ENCODE data around the gene RMND1.

The RMND1 gene

DNA sequence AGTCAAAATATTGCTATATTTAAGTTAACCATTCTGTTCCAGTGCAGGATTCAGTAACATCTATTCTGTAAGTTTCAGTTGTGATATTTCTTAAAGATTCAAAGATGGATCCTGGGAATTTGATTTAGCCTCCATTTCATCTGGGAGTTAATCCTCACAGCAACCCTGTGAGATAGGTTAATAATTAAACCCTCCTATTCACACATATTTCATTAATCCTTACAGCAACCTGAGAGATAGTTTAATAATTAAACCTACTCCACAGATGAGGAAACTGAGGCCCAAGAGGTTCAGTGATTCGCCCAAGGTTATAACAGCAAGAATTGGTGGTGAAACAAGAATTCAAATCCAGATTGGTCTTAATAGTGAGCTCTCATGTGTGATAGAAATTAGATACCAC is 49.7 kb downstream of the RMND1 start:
- peaks cover 35% of the 10 kb centered on the region for H4K20me1 ChIP-seq (ENCODE audit: control insufficient read depth, insufficient read depth, low read depth, low read length)
- H3K4me2 ChIP-seq (ENCODE audit: low read length): no peak overlapping the region
- peaks cover 13% of the 10 kb centered on the region for H3K4me1 ChIP-seq (ENCODE audit: control insufficient read depth, low read length)
- H3K79me2 ChIP-seq (ENCODE audit: control insufficient read depth, low read length): peaks cover 90% of the 10 kb centered on the region
- no peaks in the 10 kb centered on the region for H3K9me3 ChIP-seq (ENCODE audit: control insufficient read depth, insufficient read depth, low read length)
- H3K4me3 ChIP-seq (ENCODE audit: low read length): no peak overlapping the region
- no peak overlapping the region for H3K27ac ChIP-seq (ENCODE audit: low read depth, low read length)
- H3K36me3 ChIP-seq (ENCODE audit: control insufficient read depth, low read length): peaks cover 77% of the 10 kb centered on the region
- H3K27me3 ChIP-seq (ENCODE audit: control insufficient read depth, low read length): no peaks in the 10 kb centered on the region
- no peaks in the 10 kb centered on the region for H3K9me2 ChIP-seq (replicated peaks; ENCODE audit: control insufficient read depth, low read length)
- no peak for TF ChIP-seq EZH2phosphoT487 (IDR thresholded peaks at IDR 0.05; ENCODE audit: borderline replicate concordance, low read length)
- no peak for TF ChIP-seq CTCF (IDR thresholded peaks at IDR 0.05; ENCODE audit: low read depth, low read length, poor library complexity, severe bottlenecking)
- peaks cover 19% of the 10 kb centered on the region for H3F3A ChIP-seq (ENCODE audit: control insufficient read depth, insufficient read depth)

DNA sequence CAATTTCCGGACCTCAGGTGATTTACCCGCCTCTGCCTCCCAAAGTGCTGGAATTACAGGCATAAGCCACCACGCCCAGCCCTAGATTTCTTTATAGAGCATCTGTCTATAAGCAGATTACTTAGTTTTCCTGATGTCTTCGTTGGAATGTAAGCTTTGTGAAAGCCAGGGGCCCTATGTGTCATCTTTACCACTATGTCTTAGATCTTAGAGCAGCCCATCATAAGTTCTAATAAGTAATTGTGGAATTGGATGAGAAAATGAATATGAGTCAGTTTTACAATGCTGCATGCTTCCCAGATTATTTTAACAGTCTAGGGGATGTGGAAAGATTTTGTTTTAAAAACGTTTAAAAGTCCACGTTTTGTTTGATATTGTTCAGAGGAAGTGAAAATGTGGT is 51.5 kb downstream of the RMND1 start:
- H3K4me1 ChIP-seq (ENCODE audit: control insufficient read depth, low read length): peaks cover 24% of the 10 kb centered on the region
- H3K27me3 ChIP-seq (ENCODE audit: control insufficient read depth, low read length): no peaks in the 10 kb centered on the region
- H4K20me1 ChIP-seq (ENCODE audit: control insufficient read depth, insufficient read depth, low read depth, low read length): peaks cover 30% of the 10 kb centered on the region
- H3F3A ChIP-seq (ENCODE audit: control insufficient read depth, insufficient read depth): peaks cover 15% of the 10 kb centered on the region
- no peaks in the 10 kb centered on the region for H3K9me2 ChIP-seq (replicated peaks; ENCODE audit: control insufficient read depth, low read length)
- H3K4me2 ChIP-seq (ENCODE audit: low read length): no peak overlapping the region
- H3K36me3 ChIP-seq (ENCODE audit: control insufficient read depth, low read length): peaks cover 66% of the 10 kb centered on the region
- H3K27ac ChIP-seq (ENCODE audit: low read depth, low read length): no peak overlapping the region
- H3K79me2 ChIP-seq (ENCODE audit: control insufficient read depth, low read length): peaks cover 94% of the 10 kb centered on the region
- no peak overlapping the region for H3K4me3 ChIP-seq (ENCODE audit: low read length)
- no peaks in the 10 kb centered on the region for H3K9me3 ChIP-seq (ENCODE audit: control insufficient read depth, insufficient read depth, low read length)
- TF ChIP-seq CTCF (IDR thresholded peaks at IDR 0.05; ENCODE audit: low read depth, low read length, poor library complexity, severe bottlenecking): no peak
- no peak for TF ChIP-seq EZH2phosphoT487 (IDR thresholded peaks at IDR 0.05; ENCODE audit: borderline replicate concordance, low read length)

- H3K27me3 ChIP-seq (ENCODE audit: control insufficient read depth, low read length): no peaks in the 10 kb centered on the region
- no peak overlapping the region for H3K4me2 ChIP-seq (ENCODE audit: low read length)
- no peaks in the 10 kb centered on the region for H3K9me3 ChIP-seq (ENCODE audit: control insufficient read depth, insufficient read depth, low read length)
- H3F3A ChIP-seq (ENCODE audit: control insufficient read depth, insufficient read depth): peaks cover 10% of the 10 kb centered on the region
- peaks cover 23% of the 10 kb centered on the region for H4K20me1 ChIP-seq (ENCODE audit: control insufficient read depth, insufficient read depth, low read depth, low read length)
- TF ChIP-seq EZH2phosphoT487 (IDR thresholded peaks at IDR 0.05; ENCODE audit: borderline replicate concordance, low read length): no peak
- no peak for TF ChIP-seq CTCF (IDR thresholded peaks at IDR 0.05; ENCODE audit: low read depth, low read length, poor library complexity, severe bottlenecking)
- H3K36me3 ChIP-seq (ENCODE audit: control insufficient read depth, low read length): peaks cover 67% of the 10 kb centered on the region
- peaks cover 32% of the 10 kb centered on the region for H3K4me1 ChIP-seq (ENCODE audit: control insufficient read depth, low read length)
- H3K79me2 ChIP-seq (ENCODE audit: control insufficient read depth, low read length): peaks cover 96% of the 10 kb centered on the region
- H3K9me2 ChIP-seq (replicated peaks; ENCODE audit: control insufficient read depth, low read length): no peaks in the 10 kb centered on the region
- H3K27ac ChIP-seq (ENCODE audit: low read depth, low read length): no peak overlapping the region
- H3K4me3 ChIP-seq (ENCODE audit: low read length): no peak overlapping the region
Observed at GRCh38 chr6:151399679-151400078, 52.2 kb downstream of the RMND1 start.

All from DOHH2 (cell line).